Measurements from ENCODE around the gene DUT. TPM values are rescaled to one million over a fixed set of nuclear protein-coding genes. Genes with fewer than 3 reads are reported as not detected.

The DUT gene
- total RNA-seq, 1 donor from 2014 or later, result 81.0 TPM

- Mint-ChIP-seq H3K36me3 (ENCODE audit: unreplicated experiment) (peaks cover 2% of the 10 kb centered on the region), H3K27ac (ENCODE audit: unreplicated experiment) (no peak overlapping the region), H3K4me3 (ENCODE audit: unreplicated experiment) (no peak overlapping the region), H3K27me3 (ENCODE audit: unreplicated experiment) (no peaks in the 10 kb centered on the region), H3K9me3 (ENCODE audit: unreplicated experiment) (peaks cover 4% of the 10 kb centered on the region), H3K4me1 (ENCODE audit: unreplicated experiment) (peaks cover 22% of the 10 kb centered on the region)
- DNase-seq (ENCODE audit: extremely low spot score, unreplicated experiment), result no peak
- TF ChIP-seq CTCF (IDR thresholded peaks at IDR 0.05), result no peak
Observed at GRCh38 chr15:48381861-48382260, 50.6 kb downstream of the DUT start.

- Mint-ChIP-seq H3K9me3 (ENCODE audit: unreplicated experiment) (no peaks in the 10 kb centered on the region), H3K4me1 (ENCODE audit: unreplicated experiment) (peaks cover 26% of the 10 kb centered on the region), H3K36me3 (ENCODE audit: unreplicated experiment) (no peaks in the 10 kb centered on the region), H3K27me3 (ENCODE audit: unreplicated experiment) (no peaks in the 10 kb centered on the region), H3K4me3 (ENCODE audit: unreplicated experiment) (no peak overlapping the region), H3K27ac (ENCODE audit: unreplicated experiment) (no peak overlapping the region)
- no peak for DNase-seq (ENCODE audit: extremely low spot score, unreplicated experiment)
- no peak for TF ChIP-seq CTCF (IDR thresholded peaks at IDR 0.05)
Observed at GRCh38 chr15:48383031-48383430, 51.8 kb downstream of the DUT start.

- DNase-seq (ENCODE audit: extremely low spot score, unreplicated experiment), result peak; percentile 7
- no peaks in the 10 kb centered on the region for H3K27me3 Mint-ChIP-seq (ENCODE audit: unreplicated experiment)
- no peaks in the 10 kb centered on the region for H3K9me3 Mint-ChIP-seq (ENCODE audit: unreplicated experiment)
- H3K4me1 Mint-ChIP-seq (ENCODE audit: unreplicated experiment), result peaks cover 42% of the 10 kb centered on the region
- no peak for TF ChIP-seq CTCF (IDR thresholded peaks at IDR 0.05)
- no peaks in the 10 kb centered on the region for H3K36me3 Mint-ChIP-seq (ENCODE audit: unreplicated experiment)
- H3K27ac Mint-ChIP-seq (ENCODE audit: unreplicated experiment), result peak overlapping the region; percentile 90
- no peak overlapping the region for H3K4me3 Mint-ChIP-seq (ENCODE audit: unreplicated experiment)
Observed at GRCh38 chr15:48384616-48385015, 53.4 kb downstream of the DUT start.

- Mint-ChIP-seq H3K27me3 (ENCODE audit: unreplicated experiment) (no peaks in the 10 kb centered on the region), H3K9me3 (ENCODE audit: unreplicated experiment) (no peaks in the 10 kb centered on the region), H3K36me3 (ENCODE audit: unreplicated experiment) (no peaks in the 10 kb centered on the region), H3K27ac (ENCODE audit: unreplicated experiment) (peak overlapping the region; percentile 90), H3K4me1 (ENCODE audit: unreplicated experiment) (peaks cover 47% of the 10 kb centered on the region), H3K4me3 (ENCODE audit: unreplicated experiment) (no peak overlapping the region)
- peak; percentile 32 for DNase-seq (ENCODE audit: extremely low spot score, unreplicated experiment)
- TF ChIP-seq CTCF (IDR thresholded peaks at IDR 0.05), result no peak
Observed at GRCh38 chr15:48385031-48385830, 54.0 kb downstream of the DUT start.

- Mint-ChIP-seq H3K27ac (ENCODE audit: unreplicated experiment) (peak overlapping the region; percentile 91), H3K27me3 (ENCODE audit: unreplicated experiment) (no peaks in the 10 kb centered on the region), H3K36me3 (ENCODE audit: unreplicated experiment) (no peaks in the 10 kb centered on the region), H3K4me3 (ENCODE audit: unreplicated experiment) (no peak overlapping the region), H3K9me3 (ENCODE audit: unreplicated experiment) (no peaks in the 10 kb centered on the region), H3K4me1 (ENCODE audit: unreplicated experiment) (peaks cover 61% of the 10 kb centered on the region)
- TF ChIP-seq CTCF (IDR thresholded peaks at IDR 0.05), result no peak
- peak; percentile 56 for DNase-seq (ENCODE audit: extremely low spot score, unreplicated experiment)
Observed at GRCh38 chr15:48388016-48388851, 57.0 kb downstream of the DUT start.

Measured in osteocyte (in vitro differentiated cells).